Stimulated activated CD4-positive, alpha-beta T cell treated with anti-CD3 and anti-CD28 coated beads, Interleukin-12 subunit alpha, Interleukin-12 subunit beta, amount 100 ng/mL, for 24 hours (primary cell): ENCODE results near the gene ZNF687.
"Not testable (repeated sequence)": the region's sequence is repeated elsewhere in the genome, so short reads cannot be mapped to it uniquely, and the experiment has no call there.

Experiments
- DNase-seq, 2 experiments: peaks; one replicate each; pipeline ENCODE4 v3.0.0-alpha.2; 2020; ENCODE audit warnings: low read depth in 2 of 2

The ZNF687 gene

GRCh38 chr1:151281969-151282882 is at the start of gene ZNF687:
Gene ZNF687 (plus strand): TSS chr1:151282299. CDS start chr1:151286292, 3,993 bp downstream.
- peak; percentile 94 to 98 for DNase-seq

- DNase-seq = no peak
Observed at GRCh38 chr1:151235235-151235634, 46.9 kb upstream of the ZNF687 start.

- DNase-seq = no peak
Observed at GRCh38 chr1:151237678-151238466, 44.2 kb upstream of the ZNF687 start.

DNA sequence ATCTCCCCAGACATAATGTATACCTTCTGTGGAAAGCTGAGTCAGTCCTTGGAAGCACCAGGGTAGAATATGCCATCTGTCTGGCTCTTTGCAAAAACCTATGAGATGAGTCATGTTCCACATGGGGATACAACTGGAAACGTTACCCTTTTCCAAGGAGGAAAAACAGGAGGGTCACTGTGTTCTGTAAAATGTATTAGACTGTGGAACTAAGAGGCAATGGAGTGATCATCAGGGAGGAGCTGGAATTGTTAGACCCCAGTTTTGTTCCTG is 43.7 kb upstream of the ZNF687 start:
- DNase-seq = no peak

DNA sequence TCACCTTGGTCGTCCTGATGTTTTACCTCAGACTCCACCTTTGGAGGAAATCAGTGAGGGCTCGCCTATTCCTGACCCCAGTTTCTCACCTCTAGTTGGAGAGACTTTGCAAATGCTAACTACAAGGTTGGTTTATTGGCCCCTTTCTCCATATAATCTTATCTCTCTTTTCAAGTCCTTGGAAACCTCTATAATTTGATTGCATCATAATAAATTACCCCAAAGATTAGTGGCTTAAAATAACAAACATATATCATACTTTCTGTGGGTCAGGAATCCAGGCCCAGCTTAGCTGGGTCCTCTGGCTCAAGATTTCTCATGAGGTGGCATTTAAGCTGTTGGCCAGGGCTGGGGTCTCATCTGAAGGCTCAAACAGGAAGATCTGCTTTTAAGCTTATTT is 39.7 kb upstream of the ZNF687 start:
- DNase-seq = no peak

DNA sequence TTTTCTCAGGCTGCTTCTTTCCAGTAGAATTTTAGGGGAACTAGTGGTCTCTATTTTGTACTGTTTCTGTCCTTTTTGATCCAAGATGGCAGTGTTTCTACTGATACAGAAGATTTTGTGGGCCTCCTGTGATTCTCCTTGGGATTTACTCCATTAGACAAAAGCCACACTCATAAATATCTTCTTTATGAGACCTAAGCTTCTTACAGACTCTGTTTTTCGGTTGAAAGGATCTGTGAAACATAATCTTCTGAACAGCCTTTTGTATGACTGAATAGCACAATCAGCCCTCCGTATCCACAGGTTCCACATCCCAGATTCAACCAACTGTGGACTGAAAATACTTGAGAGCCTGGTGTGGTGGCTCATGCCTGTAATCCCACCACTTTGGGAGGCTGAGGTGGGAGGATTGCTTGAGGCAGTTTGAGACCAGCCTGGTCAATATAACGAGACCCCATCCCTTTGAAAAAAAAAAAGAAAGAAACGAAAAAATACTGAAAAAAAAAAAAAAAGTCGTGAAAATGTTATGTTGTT is 38.3 kb upstream of the ZNF687 start:
- DNase-seq = no peak

- DNase-seq = no peak
Observed at GRCh38 chr1:151246786-151247185, 35.3 kb upstream of the ZNF687 start.

GRCh38 chr1:151251656-151252470 is 30.2 kb upstream of the ZNF687 start:
- peak; percentile 16 to 35 for DNase-seq

- peak; percentile 89 to 90 for DNase-seq
Observed at GRCh38 chr1:151254217-151255213, 27.6 kb upstream of the ZNF687 start, which contains the start of gene PSMD4. Gene PSMD4 (plus strand): TSS chr1:151254734. CDS start chr1:151254783, 49 bp downstream.

DNA sequence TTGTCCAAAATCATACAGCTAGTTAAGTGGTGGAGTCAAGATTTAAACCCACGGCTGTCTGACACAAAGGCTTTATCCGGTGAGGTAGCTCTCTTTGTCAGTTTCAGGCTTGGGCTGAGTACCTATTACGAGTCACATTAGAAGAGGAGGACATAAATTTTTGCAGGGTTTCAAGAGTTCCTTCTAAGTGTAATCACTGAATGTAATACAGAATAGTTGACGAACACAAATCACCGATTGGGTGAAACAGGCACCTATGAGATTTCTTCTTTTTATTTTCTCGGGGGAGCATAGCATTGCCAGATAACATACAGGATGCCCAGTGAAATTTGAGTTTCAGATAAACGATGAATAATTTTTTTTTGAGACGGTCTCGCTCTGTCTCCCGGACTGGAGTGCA is 26.7 kb upstream of the ZNF687 start:
- DNase-seq = no peak

- DNase-seq = no peak
Observed at GRCh38 chr1:151259351-151259750, 22.7 kb upstream of the ZNF687 start.

DNA sequence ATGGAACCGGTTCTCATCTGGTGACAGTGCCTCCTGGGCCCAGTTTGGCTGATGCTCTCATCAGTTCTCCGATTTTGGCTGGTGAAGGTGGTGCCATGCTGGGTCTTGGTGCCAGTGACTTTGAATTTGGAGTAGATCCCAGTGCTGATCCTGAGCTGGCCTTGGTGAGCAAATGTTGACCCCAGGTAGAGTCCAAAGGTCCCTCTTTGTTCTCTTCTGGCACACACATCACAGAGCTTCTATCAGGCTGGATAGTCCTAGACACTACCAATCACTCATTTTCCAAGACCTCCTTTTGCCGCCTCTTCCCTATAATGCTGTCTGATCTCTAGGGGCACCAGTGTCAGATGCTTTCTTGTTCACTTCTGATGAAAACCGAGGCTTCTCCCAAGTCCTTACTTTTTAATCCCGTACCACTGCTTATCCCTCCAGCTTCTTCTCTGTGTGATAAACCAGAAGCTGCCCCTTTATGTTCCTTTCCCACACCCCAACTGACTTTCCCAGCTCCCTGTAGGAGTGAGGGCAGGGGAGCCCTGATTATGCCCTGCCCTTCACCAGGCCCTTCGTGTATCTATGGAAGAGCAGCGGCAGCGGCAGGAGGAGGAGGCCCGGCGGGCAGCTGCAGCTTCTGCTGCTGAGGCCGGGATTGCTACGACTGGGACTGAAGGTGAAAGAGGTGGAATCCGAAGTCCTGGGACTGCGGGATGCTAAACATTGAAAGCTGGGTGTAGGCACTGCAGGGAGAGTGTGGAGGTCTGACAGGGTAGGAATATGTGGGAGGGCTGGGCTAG is 16.5 kb upstream of the ZNF687 start:
- no peak for DNase-seq

DNA sequence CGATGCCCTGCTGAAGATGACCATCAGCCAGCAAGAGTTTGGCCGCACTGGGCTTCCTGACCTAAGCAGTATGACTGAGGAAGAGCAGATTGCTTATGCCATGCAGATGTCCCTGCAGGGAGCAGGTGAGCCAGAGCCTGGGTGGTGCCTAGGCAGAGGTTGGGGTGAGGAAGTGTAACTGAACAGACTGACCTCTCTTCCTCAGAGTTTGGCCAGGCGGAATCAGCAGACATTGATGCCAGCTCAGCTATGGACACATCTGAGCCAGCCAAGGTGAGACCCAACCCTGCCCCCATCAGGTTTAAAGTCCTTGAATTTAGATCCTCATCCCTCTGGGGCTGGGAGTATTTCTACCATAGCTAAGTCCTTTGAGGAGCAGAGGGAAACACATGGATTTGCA is 15.8 kb upstream of the ZNF687 start:
- DNase-seq = no peak

DNA sequence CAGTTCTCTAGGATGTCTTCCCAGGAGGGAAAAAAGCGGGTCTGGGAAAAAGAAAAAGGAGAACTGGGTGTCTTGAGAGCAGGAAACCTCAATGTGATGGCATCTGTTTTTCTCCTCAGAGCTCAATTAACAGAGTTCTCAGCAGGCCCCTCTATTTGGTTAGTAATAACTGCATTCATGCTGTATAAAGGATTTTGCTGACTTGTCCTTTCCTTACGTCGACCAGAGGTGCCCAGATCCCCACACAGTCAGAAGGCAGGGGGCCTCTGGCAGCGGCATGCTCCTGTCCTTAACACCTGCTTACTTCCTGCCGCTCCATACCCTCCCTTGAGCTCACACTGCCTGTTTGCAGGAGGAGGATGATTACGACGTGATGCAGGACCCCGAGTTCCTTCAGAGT is 15.3 kb upstream of the ZNF687 start:
- DNase-seq = no peak

DNA sequence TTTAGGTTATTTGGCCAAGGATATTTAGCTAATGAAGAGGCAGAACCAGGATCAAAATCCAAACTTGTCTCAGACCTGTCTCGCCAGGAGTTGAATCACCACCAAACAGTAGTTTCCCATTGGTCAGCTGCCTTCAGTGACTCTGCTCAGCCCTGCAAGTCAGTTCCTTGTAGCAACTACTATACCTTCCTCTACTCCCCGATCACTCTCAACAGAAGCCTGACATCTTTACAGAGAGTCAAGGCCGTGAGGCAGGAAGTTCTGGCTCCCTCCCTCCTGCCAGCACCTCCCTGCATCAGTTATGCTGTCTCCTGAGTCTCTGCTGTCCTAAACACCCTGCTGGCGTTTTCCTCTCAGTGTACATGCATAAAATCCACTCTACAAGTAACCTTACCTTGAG is 14.3 kb upstream of the ZNF687 start:
- DNase-seq = no peak

DNA sequence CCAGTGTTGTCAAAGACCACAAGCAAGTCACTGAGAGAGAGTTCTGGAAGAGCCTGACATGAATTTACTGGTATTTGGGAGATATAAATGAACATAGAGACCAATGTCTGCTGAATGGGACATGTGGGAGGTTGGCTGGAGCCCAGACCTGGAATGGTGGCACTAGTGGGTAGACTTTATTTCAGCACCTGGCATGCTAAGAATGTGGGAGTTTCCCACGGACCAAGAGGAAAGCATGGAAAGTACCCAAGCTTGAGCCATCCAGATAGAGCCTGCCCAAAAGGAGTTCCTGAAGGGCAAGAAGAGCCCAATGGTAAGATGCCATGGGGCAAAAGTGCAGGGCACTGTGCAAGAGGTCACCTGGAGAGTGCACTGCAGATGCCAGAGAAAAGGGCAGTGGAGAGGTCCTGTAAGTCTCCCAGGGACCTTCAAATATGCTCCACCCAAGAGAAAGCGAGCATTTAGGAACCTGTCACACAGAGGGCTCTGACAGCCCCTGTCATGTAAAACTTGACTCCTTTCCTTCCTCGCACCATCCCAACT is 8.1 kb upstream of the ZNF687 start:
- no peak for DNase-seq

DNA sequence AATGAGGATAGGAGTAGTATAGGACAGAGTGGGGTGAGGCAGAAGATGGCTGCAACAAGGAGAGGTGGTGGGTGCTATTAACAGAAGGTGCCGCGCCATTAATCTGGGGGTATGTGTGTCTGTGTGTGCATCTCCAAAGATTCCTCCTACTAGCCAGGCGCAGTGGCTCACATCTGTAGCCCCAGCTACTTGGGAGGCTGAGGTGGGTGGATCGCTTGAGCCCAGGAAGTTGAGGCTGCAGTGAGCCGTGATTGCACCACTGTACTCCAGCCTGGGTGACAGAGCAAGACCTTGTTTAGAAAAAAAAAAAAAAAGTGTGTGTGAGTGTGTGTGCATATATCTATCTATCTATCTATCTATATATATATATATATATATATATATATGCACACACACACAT is 6.8 kb upstream of the ZNF687 start:
- DNase-seq = not testable (repeated sequence)

- DNase-seq = no peak
Observed at GRCh38 chr1:151277249-151277648, 4.8 kb upstream of the ZNF687 start.

- peak; percentile 93 to 95 for DNase-seq
Observed at GRCh38 chr1:151281225-151281968, 702 bp upstream of the ZNF687 start.
